NCI-H187 (cell line): Measurements from ENCODE around the gene RREB1.

Source experiments
- DNase-seq, 2 experiments: peaks; one replicate each; lab custom pipeline; 2025; lab: John Stamatoyannopoulos, UW

Gene RREB1

GRCh38 chr6:7125290-7125689, 17.5 kb downstream of the RREB1 start:
- DNase-seq: no peak

- no peak for DNase-seq
Observed at GRCh38 chr6:7126754-7127153, 19.0 kb downstream of the RREB1 start.

- no peak for DNase-seq
Observed at GRCh38 chr6:7127680-7128079, 19.9 kb downstream of the RREB1 start.

GRCh38 chr6:7129360-7129759, 21.6 kb downstream of the RREB1 start:
- DNase-seq: no peak

- no peak for DNase-seq
Observed at GRCh38 chr6:7129784-7130569, 22.2 kb downstream of the RREB1 start.

- no peak for DNase-seq
Observed at GRCh38 chr6:7131390-7131789, 23.6 kb downstream of the RREB1 start.

- DNase-seq: peak in 1 of 2 experiments; percentile 44
Observed at GRCh38 chr6:7132398-7133035, 24.8 kb downstream of the RREB1 start.

GRCh38 chr6:7134999-7135745, 27.4 kb downstream of the RREB1 start:
- DNase-seq: no peak

- no peak for DNase-seq
Observed at GRCh38 chr6:7135755-7136154, 28.0 kb downstream of the RREB1 start.

- DNase-seq: no peak
Observed at GRCh38 chr6:7136859-7137334, 29.1 kb downstream of the RREB1 start.

GRCh38 chr6:7137335-7138045, 29.7 kb downstream of the RREB1 start:
- no peak for DNase-seq

GRCh38 chr6:7138046-7138531, 30.3 kb downstream of the RREB1 start:
- no peak for DNase-seq

- DNase-seq: peak in 1 of 2 experiments; percentile 48
Observed at GRCh38 chr6:7138921-7139358, 31.2 kb downstream of the RREB1 start.

GRCh38 chr6:7139835-7140470, 32.2 kb downstream of the RREB1 start:
- no peak for DNase-seq

GRCh38 chr6:7140631-7141378, 33.0 kb downstream of the RREB1 start:
- DNase-seq: peak in 1 of 2 experiments; percentile 45

GRCh38 chr6:7142228-7142801, 34.6 kb downstream of the RREB1 start:
- no peak for DNase-seq

GRCh38 chr6:7142918-7143475, 35.2 kb downstream of the RREB1 start:
- DNase-seq: peak; percentile 73 to 87

- DNase-seq: no peak
Observed at GRCh38 chr6:7143476-7143974, 35.8 kb downstream of the RREB1 start.

- no peak for DNase-seq
Observed at GRCh38 chr6:7144872-7145584, 37.3 kb downstream of the RREB1 start.
